K562 (cell line): ENCODE results near the gene APLF. TPM values are rescaled to one million over a fixed set of nuclear protein-coding genes. Genes with fewer than 3 reads are reported as not detected.

Source experiments
- BACH1 ChIP-seq: fragments of 200-800 bp; sonication (Bioruptor generic); IDR thresholded peaks from 2 replicates; pipeline ENCODE4 v1.6.1; 2016; ENCODE audit warnings: missing genetic modification characterization, missing compliant biosample characterization
- CBFB ChIP-seq: sonication (generic); formaldehyde crosslinking; IDR thresholded peaks from 2 replicates; pipeline ENCODE4 v1.4.0; 2020; ENCODE audit warnings: mild to moderate bottlenecking, missing genetic modification reagents
- CCNT2 ChIP-seq: IDR thresholded peaks from 2 replicates; pipeline ENCODE4 v1.6.1; 2011; ENCODE audit warnings: borderline replicate concordance, low read depth, mild to moderate bottlenecking, moderate library complexity, mixed read lengths, low read length; ENCODE audit not compliant: insufficient read length; ENCODE audit errors: extremely low read depth
- ETV1 ChIP-seq: fragments of 450-650 bp; conservative IDR thresholded peaks from 2 replicates; pipeline ENCODE4 v1.6.1; 2016; ENCODE audit warnings: missing genetic modification characterization, control low read depth, low read depth, missing compliant biosample characterization
- FOSL1 ChIP-seq: fragments of 200-800 bp; sonication (Bioruptor generic); conservative IDR thresholded peaks from 2 replicates; pipeline ENCODE4 v1.6.1; 2016; ENCODE audit warnings: missing genetic modification characterization, missing compliant biosample characterization
- GTF2A2 ChIP-seq: IDR thresholded peaks from 2 replicates; pipeline ENCODE4 v1.6.1; 2016; ENCODE audit warnings: mild to moderate bottlenecking, missing genetic modification characterization, missing compliant biosample characterization
- ILK ChIP-seq: fragments of 450-650 bp; IDR thresholded peaks from 2 replicates; pipeline ENCODE4 v1.6.1; 2016; ENCODE audit warnings: missing genetic modification characterization, low read depth, mild to moderate bottlenecking, missing compliant biosample characterization, moderate library complexity, borderline replicate concordance
- IRF9 ChIP-seq: fragments of 450-650 bp; IDR thresholded peaks from 2 replicates; pipeline ENCODE4 v1.6.1; 2016; ENCODE audit warnings: missing biosample characterization, missing genetic modification characterization
- MEF2D ChIP-seq: conservative IDR thresholded peaks from 2 replicates; pipeline ENCODE4 v1.6.1; 2016; ENCODE audit warnings: low read depth, missing genetic modification characterization, missing compliant biosample characterization
- NFXL1 ChIP-seq: fragments of 450-650 bp; formaldehyde crosslinking; IDR thresholded peaks from 2 replicates; pipeline ENCODE4 v1.4.0; 2021; ENCODE audit warnings: mild to moderate bottlenecking
- NR4A1 ChIP-seq, 2 experiments: fragments of 250-450 bp in 1 of 2; fragments of 450-650 bp in 1 of 2; sonication (Bioruptor Pico) in 1 of 2; IDR thresholded peaks; 2 replicates each; pipeline versions ENCODE4 v1.4.0 to v1.6.1; 2016 to 2020; ENCODE audit warnings: mild to moderate bottlenecking in 2 of 2, missing compliant biosample characterization in 1 of 2, missing genetic modification characterization in 1 of 2, moderate library complexity in 1 of 2
- NUFIP1 ChIP-seq: fragments of 450-650 bp; IDR thresholded peaks from 2 replicates; pipeline ENCODE4 v1.6.1; 2018; ENCODE audit not compliant: partially characterized antibody
- PTTG1 ChIP-seq: fragments of 450-650 bp; IDR thresholded peaks from 2 replicates; pipeline ENCODE4 v1.6.1; 2016; ENCODE audit warnings: low read depth, mild to moderate bottlenecking, missing genetic modification characterization, missing compliant biosample characterization
- PYGO2 ChIP-seq: fragments of 450-650 bp; IDR thresholded peaks from 2 replicates; pipeline ENCODE4 v1.6.1; 2016; ENCODE audit warnings: mild to moderate bottlenecking, missing genetic modification characterization, moderate library complexity, missing compliant biosample characterization
- RAD51 ChIP-seq: fragments of 450-650 bp; IDR thresholded peaks from 2 replicates; pipeline ENCODE4 v1.7.1; 2016; ENCODE audit warnings: low read depth, mild to moderate bottlenecking, borderline replicate concordance
- ZBTB9 ChIP-seq: fragments of 450-650 bp; formaldehyde crosslinking; IDR thresholded peaks from 2 replicates; pipeline ENCODE4 v1.4.0; 2020; ENCODE audit warnings: mild to moderate bottlenecking, moderate library complexity
- ZFPM2 ChIP-seq: fragments of 250-450 bp; sonication (Bioruptor Pico); IDR thresholded peaks from 2 replicates; pipeline ENCODE4 v1.5.1; 2022; ENCODE audit warnings: mild to moderate bottlenecking
- ZKSCAN1 ChIP-seq: fragments of 150-350 bp; IDR thresholded peaks from 2 replicates; pipeline ENCODE4 v1.6.1; 2016; ENCODE audit warnings: low read depth, low read length
- ZNF175 ChIP-seq: fragments of 200-800 bp; sonication (Bioruptor generic); IDR thresholded peaks from 2 replicates; pipeline ENCODE4 v1.6.1; 2016; ENCODE audit warnings: low read depth, mild to moderate bottlenecking, missing genetic modification characterization, missing compliant biosample characterization
- ZNF197 ChIP-seq: fragments of 200-800 bp; sonication (Bioruptor generic); IDR thresholded peaks from 2 replicates; pipeline ENCODE4 v1.6.1; 2016; ENCODE audit warnings: low read depth, missing genetic modification characterization, missing compliant biosample characterization
- ZNF384 ChIP-seq: IDR thresholded peaks from 2 replicates; pipeline ENCODE4 v1.6.1; 2012; ENCODE audit warnings: low read depth, low read length, improper control_type of control experiment
- ZNF41 ChIP-seq: fragments of 250-450 bp; sonication (Bioruptor Pico); conservative IDR thresholded peaks from 2 replicates; pipeline ENCODE4 v1.4.0; 2020; ENCODE audit warnings: mild to moderate bottlenecking
- ZNF583 ChIP-seq: fragments of 250-450 bp; sonication (Bioruptor Pico); IDR thresholded peaks from 2 replicates; pipeline ENCODE4 v1.4.0; 2020
- ZNF695 ChIP-seq: fragments of 450-650 bp; formaldehyde crosslinking; IDR thresholded peaks from 2 replicates; pipeline ENCODE4 v1.4.0; 2020; ENCODE audit warnings: mild to moderate bottlenecking, moderate library complexity
- ZNF707 ChIP-seq: fragments of 250-450 bp; sonication (Bioruptor Pico); conservative IDR thresholded peaks from 2 replicates; pipeline ENCODE4 v1.8.0; 2022; ENCODE audit warnings: inconsistent platforms, mild to moderate bottlenecking, moderate library complexity
- ZNF740 ChIP-seq, 3 experiments: fragments of 200-800 bp in 1 of 3; sonication (Bioruptor generic) in 1 of 3; sonication (generic) in 1 of 3; formaldehyde crosslinking in 1 of 3; IDR thresholded peaks; 2 replicates each; pipeline versions ENCODE4 v1.6.1 to v1.8.0; 2016 to 2022; ENCODE audit warnings: mild to moderate bottlenecking in 2 of 3, missing compliant biosample characterization in 2 of 3, missing genetic modification characterization in 2 of 3, missing genetic modification reagents in 1 of 3
- polyA plus RNA-seq, 8 experiments: library from polyadenylated mRNA; depleted of rRNA in 4 of 8; stranded (reverse) in 5 of 8; unstranded in 3 of 8; fragments of >200 nt; fragmentation: Nextera tagmentation in 2 of 8; fragmentation: Illumina TruSeq in 1 of 8; extraction: Ambion mirVana in 2 of 8; extraction: Trizol in 1 of 8; gene quantifications; 2 replicates each; pipeline versions ENCODE4 v1.2.1 to v1.2.3, GENCODE V29; 2011 to 2014; ENCODE audit warnings: inconsistent platforms in 1 of 8, missing spikeins in 1 of 8
- total RNA-seq, 7 experiments: library from RNA; depleted of rRNA in 6 of 7; stranded (reverse); fragments of >200 nt in 6 of 7; fragmentation: Illumina TruSeq in 2 of 7; extraction: Trizol in 2 of 7; gene quantifications; 2 replicates each; pipeline versions ENCODE4 v1.2.1 to v1.2.3, GENCODE V29; 2011 to 2021; ENCODE audit warnings: low replicate concordance in 1 of 7

APLF gene
- total and polyA plus RNA-seq, 9 of the 15 experiments (the other 6 are each of a cell fraction or from before 2014, with no cell fraction given) = 0.07 to 1.1 (median 0.71) TPM

GRCh38 chr2:68606759-68607158 lies 139.4 kb downstream of the APLF start (continued):
- TF ChIP-seq ZNF175 = 0 out of 2 replicates have a peak, but pooled peaks have one; percentile 43
- peak; percentile 60; the same call in 1 of the 2 replicates for TF ChIP-seq ZNF41
- no peak for TF ChIP-seq CCNT2
- TF ChIP-seq NUFIP1 = no peak
- TF ChIP-seq ETV1 (tag) = 0 out of 2 replicates have a peak, but pooled peaks have one; percentile 10
- peak; percentile 88 for TF ChIP-seq IRF9
- 0 out of 2 replicates have a peak, but pooled peaks have one; percentile 42 for TF ChIP-seq ZNF197 (CRISPR knock-in tag)
- no peak for TF ChIP-seq ZKSCAN1
- peak; percentile 75 for TF ChIP-seq PYGO2
- no peak for TF ChIP-seq ZNF740 (CRISPR knock-in tag; IDR thresholded peaks at IDR 0.05)
- TF ChIP-seq ZNF740 (tag; IDR thresholded peaks at IDR 0.05) = peak in 1 of 2 experiments; percentile 87; a peak in 2 of 4 replicates
- no peak for TF ChIP-seq ZFPM2 (CRISPR knock-in tag)
- no peak for TF ChIP-seq FOSL1 (tag)
- peak; percentile 79 for TF ChIP-seq PTTG1 (tag)
- 0 out of 2 replicates have a peak, but pooled peaks have one; percentile 39 for TF ChIP-seq NFXL1
- TF ChIP-seq NR4A1 (CRISPR knock-in tag; IDR thresholded peaks at IDR 0.05) = no peak
- TF ChIP-seq NR4A1 (tag; IDR thresholded peaks at IDR 0.05) = peak; percentile 80
- 0 out of 2 replicates have a peak, but pooled peaks have one; percentile 66 for TF ChIP-seq ZNF695 (CRISPR knock-in tag)
- TF ChIP-seq ILK (tag) = peak; percentile 70
- peak; percentile 80 for TF ChIP-seq MEF2D (tag)
- 0 out of 2 replicates have a peak, but pooled peaks have one; percentile 13 for TF ChIP-seq ZNF707 (CRISPR knock-in tag)
- no peak for TF ChIP-seq RAD51
- TF ChIP-seq ZBTB9 (CRISPR knock-in tag) = 0 out of 2 replicates have a peak, but pooled peaks have one; percentile 32
- TF ChIP-seq BACH1 = peak; percentile 42; the same call in 1 of the 2 replicates
- peak; percentile 49; the same call in 1 of the 2 replicates for TF ChIP-seq GTF2A2 (tag)
- no peak for TF ChIP-seq CBFB
- TF ChIP-seq ZNF384 = no peak
- 0 out of 2 replicates have a peak, but pooled peaks have one; percentile 46 for TF ChIP-seq ZNF583 (CRISPR knock-in tag)
